Panc1 (cell line): ENCODE results near the gene SIRT6. TPM values are rescaled to one million over a fixed set of nuclear protein-coding genes. Genes with fewer than 3 reads are reported as not detected.

ENCODE experiments used
- ATAC-seq: fragments of 200-7000 bp; cut with Tn5 transposase; 2 replicates; pipeline ENCODE4 v1.9.1; 2020; ENCODE audit warnings: mild to moderate bottlenecking, moderate library complexity
- BruUV-seq: library from RNA; stranded (reverse); fragments of 400-500 nt; replicated peaks from 2 replicates; lab custom pipeline; 2021; lab: Mats Ljungman, UMichigan
- CTCF ChIA-PET: fragments of 300-600 bp; sonication (Branson Sonifier 250); formaldehyde crosslinking; loops from one replicate; lab custom pipeline; 2022; ENCODE audit warnings: antibody characterized with exemption; lab: Charles Lee
- POLR2A ChIA-PET: fragments of 300-600 bp; sonication (Branson Sonifier 250); formaldehyde crosslinking; loops from one replicate; lab custom pipeline; 2022; ENCODE audit warnings: antibody characterized with exemption; lab: Charles Lee
- DNase-seq: peaks from one replicate; pipeline ENCODE4 v3.0.0-alpha.2; 2010; ENCODE audit warnings: low read depth, low spot score
- H3K27ac ChIP-seq: 2 replicates; pipeline ENCODE4 v1.5.1; 2011; ENCODE audit warnings: mild to moderate bottlenecking, low read length, inconsistent platforms
- H3K27me3 ChIP-seq: fragments of 200-500 bp; sonication (Bioruptor generic); 2 replicates; pipeline ENCODE4 v1.6.0; 2014; ENCODE audit warnings: low read length, inconsistent platforms; ENCODE audit not compliant: control insufficient read depth, insufficient read depth
- H3K36me3 ChIP-seq: fragments of 200-500 bp; sonication (Bioruptor generic); 2 replicates; pipeline ENCODE4 v1.5.1; 2014; ENCODE audit warnings: inconsistent platforms, mild to moderate bottlenecking, low read length, moderate library complexity; ENCODE audit not compliant: control insufficient read depth, insufficient read depth
- H3K4me1 ChIP-seq: 2 replicates; pipeline ENCODE4 v1.5.1; 2011; ENCODE audit warnings: inconsistent platforms, mild to moderate bottlenecking, low read length, moderate library complexity; ENCODE audit not compliant: control insufficient read depth, insufficient read depth
- H3K4me3 ChIP-seq, 2 experiments: 2 replicates each; pipeline ENCODE4 v1.5.1; 2011 to 2012; ENCODE audit warnings: low read depth in 2 of 2, low read length in 2 of 2, mild to moderate bottlenecking in 2 of 2, inconsistent platforms in 1 of 2, moderate library complexity in 1 of 2
- H3K9me3 ChIP-seq: fragments of 200-500 bp; sonication (Bioruptor generic); 2 replicates; pipeline ENCODE4 v1.5.1; 2014; ENCODE audit warnings: low read depth, mild to moderate bottlenecking, inconsistent platforms, low read length, moderate library complexity; ENCODE audit not compliant: control insufficient read depth, insufficient read depth
- POLR2AphosphoS5 ChIP-seq: IDR thresholded peaks from 2 replicates; pipeline ENCODE4 v1.6.1; 2012; ENCODE audit warnings: mild to moderate bottlenecking, low read depth, low read length, moderate library complexity
- REST ChIP-seq, 2 experiments: IDR thresholded peaks; 2 replicates each; pipeline ENCODE4 v1.6.1; 2011 to 2012; ENCODE audit warnings: low read depth in 2 of 2, control low read depth in 1 of 2, low read length in 1 of 2, mild to moderate bottlenecking in 1 of 2, moderate library complexity in 1 of 2; ENCODE audit not compliant: insufficient read depth in 1 of 2
- SIN3A ChIP-seq: IDR thresholded peaks from 2 replicates; pipeline ENCODE4 v1.6.1; 2012; ENCODE audit warnings: low read depth, mild to moderate bottlenecking, low read length, moderate library complexity, borderline replicate concordance; ENCODE audit not compliant: insufficient read depth
- TCF7L2 ChIP-seq: IDR thresholded peaks from 2 replicates; pipeline ENCODE4 v1.6.1; 2011; ENCODE audit warnings: mild to moderate bottlenecking, low read depth, low read length, inconsistent platforms
- in situ Hi-C: cut with HindIII; loops from 2 replicates; pipeline ENCODE4 v1.10.0; 2016; ENCODE audit warnings: low sequenced_read_pairs, low pct_unique_long_range_greater_than_20kb
- intact Hi-C: fragments of 100-400 bp; cut with micrococcal nuclease; formaldehyde crosslinking; loops from one replicate; pipeline ENCODE4 v1.10.0; 2022; ENCODE audit not compliant: unreplicated experiment
- total RNA-seq: library from RNA; stranded (reverse); gene quantifications from one replicate; pipeline ENCODE4 v1.2.1, GENCODE V29; 2021; ENCODE audit not compliant: unreplicated experiment
- TF ChIP-seq, protein P1 (sequence below): fragments of 450-650 bp; IDR thresholded peaks from 2 replicates; pipeline ENCODE4 v1.5.1; 2017; ENCODE audit warnings: mild to moderate bottlenecking

Gene SIRT6
- total RNA-seq, 1 experiment from 2014 or later = 19.8 TPM

DNA sequence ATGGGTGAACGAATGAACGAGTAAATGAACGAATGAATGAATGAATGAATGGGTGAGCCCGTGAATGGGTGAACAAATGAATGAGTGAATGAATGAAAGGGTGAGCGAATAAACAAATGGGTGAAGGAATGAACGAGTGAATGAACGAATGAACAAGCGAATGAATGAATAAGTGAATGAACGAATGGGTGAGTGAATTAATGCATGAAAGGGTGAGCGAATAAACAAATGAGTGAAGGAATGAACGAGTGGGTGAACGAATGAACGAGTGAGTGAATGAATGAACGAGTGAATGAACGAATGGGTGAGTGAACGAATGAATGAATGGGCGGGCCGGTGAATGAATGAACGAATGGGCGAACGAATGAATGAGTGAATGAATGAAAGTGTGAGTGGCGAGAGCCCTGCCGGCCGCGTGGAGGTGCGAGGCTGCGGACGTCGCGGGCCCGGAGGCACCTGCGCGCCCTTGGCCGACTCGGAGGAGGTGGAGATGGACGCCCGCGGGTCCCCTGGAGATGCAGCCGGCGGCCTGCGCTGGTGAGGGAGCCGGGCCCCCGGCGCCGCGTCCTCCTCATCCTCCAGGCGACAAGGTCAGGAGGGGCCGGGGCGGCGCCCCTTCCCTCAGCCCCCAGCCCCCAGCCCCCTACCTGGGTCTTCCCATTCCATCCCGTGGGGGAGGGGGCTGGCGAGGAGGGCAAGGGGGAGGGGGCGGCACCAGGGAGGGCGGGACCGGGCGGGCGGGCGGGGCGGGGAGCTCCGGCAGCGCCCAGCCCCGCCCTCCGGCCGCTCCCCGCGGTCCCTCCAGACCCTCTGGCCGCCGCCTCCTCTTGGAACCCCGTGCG is 15.5 kb upstream of the SIRT6 start:
- no TSS peak for BruUV-seq
- DNase-seq (no peak), ATAC-seq (peak; percentile 84)
- H3K27me3 ChIP-seq = peaks cover 3% of the 10 kb centered on the region; the same call in 1 of the 2 replicates
- no peaks in the 10 kb centered on the region for H3K9me3 ChIP-seq
- H3K27ac ChIP-seq = no peak overlapping the region
- CTCF ChIA-PET = interaction anchor here (1.3 kb wide), 1 partner anchor 58 kb away, joined by 5 read pairs; no protein-coding TSS in a partner anchor
- in situ Hi-C loops = no loop called here
- no peaks in the 10 kb centered on the region for H3K36me3 ChIP-seq
- H3K4me1 ChIP-seq = peaks cover 3% of the 10 kb centered on the region; the same call in 1 of the 2 replicates
- peak overlapping the region; percentile 9 to 24; a peak in 3 of 4 replicates for H3K4me3 ChIP-seq
- intact Hi-C loops = no loop called here
- TF ChIP-seq POLR2AphosphoS5 (no peak), TCF7L2 (no peak), REST (IDR thresholded peaks at IDR 0.05; ENCODE audit: insufficient read depth in 1 of 2, low read depth in 2 of 2, low read length in 1 of 2) (no peak)
- TF ChIP-seq, protein P1, sequence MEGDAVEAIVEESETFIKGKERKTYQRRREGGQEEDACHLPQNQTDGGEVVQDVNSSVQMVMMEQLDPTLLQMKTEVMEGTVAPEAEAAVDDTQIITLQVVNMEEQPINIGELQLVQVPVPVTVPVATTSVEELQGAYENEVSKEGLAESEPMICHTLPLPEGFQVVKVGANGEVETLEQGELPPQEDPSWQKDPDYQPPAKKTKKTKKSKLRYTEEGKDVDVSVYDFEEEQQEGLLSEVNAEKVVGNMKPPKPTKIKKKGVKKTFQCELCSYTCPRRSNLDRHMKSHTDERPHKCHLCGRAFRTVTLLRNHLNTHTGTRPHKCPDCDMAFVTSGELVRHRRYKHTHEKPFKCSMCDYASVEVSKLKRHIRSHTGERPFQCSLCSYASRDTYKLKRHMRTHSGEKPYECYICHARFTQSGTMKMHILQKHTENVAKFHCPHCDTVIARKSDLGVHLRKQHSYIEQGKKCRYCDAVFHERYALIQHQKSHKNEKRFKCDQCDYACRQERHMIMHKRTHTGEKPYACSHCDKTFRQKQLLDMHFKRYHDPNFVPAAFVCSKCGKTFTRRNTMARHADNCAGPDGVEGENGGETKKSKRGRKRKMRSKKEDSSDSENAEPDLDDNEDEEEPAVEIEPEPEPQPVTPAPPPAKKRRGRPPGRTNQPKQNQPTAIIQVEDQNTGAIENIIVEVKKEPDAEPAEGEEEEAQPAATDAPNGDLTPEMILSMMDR = no peak
- POLR2A ChIA-PET = no interaction called here

- H3K27me3 ChIP-seq = peaks cover 3% of the 10 kb centered on the region; the same call in 1 of the 2 replicates
- no TSS peak for BruUV-seq
- H3K27ac ChIP-seq = no peak overlapping the region
- peaks cover 3% of the 10 kb centered on the region; the same call in 1 of the 2 replicates for H3K4me1 ChIP-seq
- no peak overlapping the region for H3K4me3 ChIP-seq
- POLR2A ChIA-PET = no interaction called here
- CTCF ChIA-PET = no interaction called here
- TF ChIP-seq, protein P1 = no peak
- TF ChIP-seq TCF7L2 (no peak), SIN3A (no peak), REST (IDR thresholded peaks at IDR 0.05; ENCODE audit: insufficient read depth in 1 of 2, low read depth in 2 of 2, low read length in 1 of 2) (no peak), POLR2AphosphoS5 (no peak)
- DNase-seq (no peak), ATAC-seq (no peak)
- no peaks in the 10 kb centered on the region for H3K36me3 ChIP-seq
- in situ Hi-C loops (no loop called here), intact Hi-C loops (no loop called here)
- H3K9me3 ChIP-seq = no peaks in the 10 kb centered on the region
These were observed 14.9 kb upstream of the SIRT6 start for GRCh38 chr19:4197228-4197624.
